Uterus (tissue), 2 donors: ENCODE data around the gene FBLN2.

Source experiments
- POLR2A ChIP-seq, 2 donors: fragments of 450-650 bp; IDR thresholded peaks; one replicate each; pipeline ENCODE4 v1.6.1; 2016; ENCODE audit warnings: antibody characterized with exemption in 2 of 2, mild to moderate bottlenecking in 1 of 2, moderate library complexity in 1 of 2
- TF ChIP-seq, protein P1 (sequence below), 4 experiments: fragments of 200-600 bp in 2 of 4; fragments of 450-650 bp in 2 of 4; sonication (generic) in 2 of 4; IDR thresholded peaks; one replicate each; pipeline ENCODE4 v1.5.1; 2016 to 2019; ENCODE audit warnings: antibody characterized with exemption in 4 of 4, mild to moderate bottlenecking in 2 of 4, moderate library complexity in 1 of 4

GRCh38 chr3:13654330-13655060 lies 105.6 kb downstream of the FBLN2 start:
- TF ChIP-seq, protein P1, sequence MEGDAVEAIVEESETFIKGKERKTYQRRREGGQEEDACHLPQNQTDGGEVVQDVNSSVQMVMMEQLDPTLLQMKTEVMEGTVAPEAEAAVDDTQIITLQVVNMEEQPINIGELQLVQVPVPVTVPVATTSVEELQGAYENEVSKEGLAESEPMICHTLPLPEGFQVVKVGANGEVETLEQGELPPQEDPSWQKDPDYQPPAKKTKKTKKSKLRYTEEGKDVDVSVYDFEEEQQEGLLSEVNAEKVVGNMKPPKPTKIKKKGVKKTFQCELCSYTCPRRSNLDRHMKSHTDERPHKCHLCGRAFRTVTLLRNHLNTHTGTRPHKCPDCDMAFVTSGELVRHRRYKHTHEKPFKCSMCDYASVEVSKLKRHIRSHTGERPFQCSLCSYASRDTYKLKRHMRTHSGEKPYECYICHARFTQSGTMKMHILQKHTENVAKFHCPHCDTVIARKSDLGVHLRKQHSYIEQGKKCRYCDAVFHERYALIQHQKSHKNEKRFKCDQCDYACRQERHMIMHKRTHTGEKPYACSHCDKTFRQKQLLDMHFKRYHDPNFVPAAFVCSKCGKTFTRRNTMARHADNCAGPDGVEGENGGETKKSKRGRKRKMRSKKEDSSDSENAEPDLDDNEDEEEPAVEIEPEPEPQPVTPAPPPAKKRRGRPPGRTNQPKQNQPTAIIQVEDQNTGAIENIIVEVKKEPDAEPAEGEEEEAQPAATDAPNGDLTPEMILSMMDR (IDR thresholded peaks at IDR 0.05): no peak
- no peak for TF ChIP-seq POLR2A (IDR thresholded peaks at IDR 0.05)
